CD8-positive, alpha-beta memory T cell (primary cell): Measurements from ENCODE around the gene PDIK1L. TPM values are rescaled to one million over a fixed set of nuclear protein-coding genes. Genes with fewer than 3 reads are reported as not detected.

Experiments
- CTCF ChIA-PET: fragments of 350-600 bp; sonication (Branson Sonifier 250); formaldehyde crosslinking; loops from one replicate; lab custom pipeline; 2021; ENCODE audit warnings: antibody characterized with exemption; lab: Charles Lee
- POLR2A ChIA-PET: fragments of 350-600 bp; sonication (Branson Sonifier 250); formaldehyde crosslinking; loops from one replicate; lab custom pipeline; 2021; ENCODE audit warnings: antibody characterized with exemption; lab: Charles Lee
- DNase-seq, 5 donors: peaks; one replicate each; pipeline versions ENCODE4 v3.0.0 to v3.0.0-alpha.2; 2020 to 2022; ENCODE audit warnings: mixed read lengths in 1 of 5
- H3K27ac ChIP-seq: one replicate; pipeline ENCODE4 v1.7.0; 2013; ENCODE audit warnings: low read depth, mild to moderate bottlenecking, low read length, moderate library complexity
- H3K27me3 ChIP-seq: 2 replicates; pipeline ENCODE4 v1.7.0; 2013; ENCODE audit warnings: low read length, mild to moderate bottlenecking; ENCODE audit not compliant: insufficient read depth, poor library complexity, severe bottlenecking
- H3K36me3 ChIP-seq: 2 replicates; pipeline ENCODE4 v1.7.0; 2013; ENCODE audit warnings: mild to moderate bottlenecking, low read length, moderate library complexity; ENCODE audit not compliant: insufficient read depth
- H3K4me1 ChIP-seq: 2 replicates; pipeline ENCODE4 v1.7.0; 2013; ENCODE audit warnings: mild to moderate bottlenecking, low read length, moderate library complexity; ENCODE audit not compliant: insufficient read depth
- H3K4me3 ChIP-seq: 2 replicates; pipeline ENCODE4 v1.7.0; 2013; ENCODE audit warnings: mild to moderate bottlenecking, low read length
- H3K9me3 ChIP-seq: 2 replicates; pipeline ENCODE4 v1.7.0; 2013; ENCODE audit warnings: mild to moderate bottlenecking, low read length
- H3K27ac Mint-ChIP-seq, 8 donors: one replicate each; pipeline ENCODE4 v1.8.0; 2020 to 2021; ENCODE audit warnings: mixed read lengths in 8 of 8, mild to moderate bottlenecking in 6 of 8, inconsistent platforms in 3 of 8, moderate library complexity in 3 of 8
- H3K27me3 Mint-ChIP-seq, 2 donors: one replicate each; pipeline ENCODE4 v1.8.0; 2020 to 2021; ENCODE audit warnings: mixed read lengths in 2 of 2, mild to moderate bottlenecking in 1 of 2, moderate library complexity in 1 of 2
- H3K36me3 Mint-ChIP-seq, 3 donors: one replicate each; pipeline ENCODE4 v1.8.0; 2020 to 2021; ENCODE audit warnings: mixed read lengths in 3 of 3, inconsistent platforms in 1 of 3, mild to moderate bottlenecking in 1 of 3
- H3K4me1 Mint-ChIP-seq, 3 donors: one replicate each; pipeline ENCODE4 v1.8.0; 2020 to 2021; ENCODE audit warnings: mixed read lengths in 3 of 3, inconsistent platforms in 1 of 3, mild to moderate bottlenecking in 1 of 3
- H3K4me3 Mint-ChIP-seq, 7 donors: one replicate each; pipeline ENCODE4 v1.8.0; 2020 to 2021; ENCODE audit warnings: mixed read lengths in 7 of 7, mild to moderate bottlenecking in 6 of 7, moderate library complexity in 4 of 7, inconsistent platforms in 2 of 7
- H3K9me3 Mint-ChIP-seq, 5 donors: one replicate each; pipeline ENCODE4 v1.8.0; 2020 to 2022; ENCODE audit warnings: mixed read lengths in 5 of 5, mild to moderate bottlenecking in 3 of 5, moderate library complexity in 2 of 5, inconsistent platforms in 1 of 5
- polyA plus RNA-seq: library from polyadenylated mRNA; unstranded; fragments of 300-500 nt; fragmentation: Illumina TruSeq; gene quantifications from one replicate; pipeline ENCODE4 v1.2.3, GENCODE V29; 2021
- total RNA-seq, 2 experiments: library from RNA; stranded (reverse); gene quantifications; one replicate each; pipeline ENCODE4 v1.2.3, GENCODE V29; 2021

PDIK1L gene
- total and polyA plus RNA-seq, 3 experiments from 2014 or later = 4.2 to 14.6 (median 14.5) TPM

- H3K4me1 ChIP-seq = peaks cover 17% of the 10 kb centered on the region
- peak within 1 kb of the TSS; percentile 86 for H3K27ac ChIP-seq
- Mint-ChIP-seq H3K4me1 (peaks cover 12 to 25% (median 21%) of the 10 kb centered on the region in 3 donors), H3K4me3 (peak within 1 kb of the TSS; percentile 86 to 95 (median 88)), H3K27me3 (no peaks in the 10 kb centered on the region), H3K36me3 (peaks cover 0 to 6% (median 0%) of the 10 kb centered on the region in 3 donors), H3K9me3 (no peaks in the 10 kb centered on the region), H3K27ac (peak within 1 kb of the TSS in 2 of 8 donors; percentile 51 to 60)
- H3K36me3 ChIP-seq = no peaks in the 10 kb centered on the region
- H3K4me3 ChIP-seq = peak within 1 kb of the TSS; percentile 68
- H3K9me3 ChIP-seq = no peaks in the 10 kb centered on the region
- no peaks in the 10 kb centered on the region for H3K27me3 ChIP-seq
- ChIA-PET CTCF (interaction anchor here (0.7 to 8.2 kb wide), 7 partner anchors 27 to 246 kb away, joined by 3 to 87 read pairs (median 4); partner anchors contain the start of gene CEP85), POLR2A (interaction anchor here (0.7 kb wide), 1 partner anchor 405 kb away, joined by 4 read pairs; no protein-coding TSS in a partner anchor)
- no peak for DNase-seq
These were observed 59.8 kb downstream of the PDIK1L start, which contains the start of gene ZNF593OS for GRCh38 chr1:26171084-26172072. TSS of gene ZNF593OS (minus strand) at chr1:26171832. CDS start at chr1:26171661, 171 bp downstream.

Other genes with a start within 250 kb of the PDIK1L start
- gene PAQR7, start 236.1 kb upstream of the PDIK1L start, total RNA-seq = 1 to 10 TPM; 7.9 to 8.1 TPM
- gene PAQR7, start 236.1 kb upstream of the PDIK1L start, polyA plus RNA-seq = 0.09 TPM
- gene STMN1, start 205.4 kb upstream of the PDIK1L start, total RNA-seq = 100 to 1,000 TPM; 306 to 325 TPM
- gene STMN1, start 205.4 kb upstream of the PDIK1L start, polyA plus RNA-seq = 88.7 TPM
- 10 to 100 TPM; 11.8 to 12.1 TPM for gene PAFAH2, start 113.8 kb upstream of the PDIK1L start, total RNA-seq
- 28.6 TPM for gene PAFAH2, start 113.8 kb upstream of the PDIK1L start, polyA plus RNA-seq
- not detected for gene EXTL1, start 90.0 kb upstream of the PDIK1L start, total RNA-seq
- gene EXTL1, start 90.0 kb upstream of the PDIK1L start, polyA plus RNA-seq = not detected
- not detected for gene SLC30A2, start 65.7 kb upstream of the PDIK1L start, total RNA-seq
- gene SLC30A2, start 65.7 kb upstream of the PDIK1L start, polyA plus RNA-seq = not detected
- gene TRIM63, start 44.2 kb upstream of the PDIK1L start, total RNA-seq = not detected
- gene TRIM63, start 44.2 kb upstream of the PDIK1L start, polyA plus RNA-seq = not detected
- not detected for gene FAM110D, start 47.3 kb downstream of the PDIK1L start, total RNA-seq
- not detected for gene FAM110D, start 47.3 kb downstream of the PDIK1L start, polyA plus RNA-seq
- gene C1orf232, start 57.1 kb downstream of the PDIK1L start, total RNA-seq = not detected
- not detected for gene C1orf232, start 57.1 kb downstream of the PDIK1L start, polyA plus RNA-seq
- gene ZNF593, start 58.1 kb downstream of the PDIK1L start, total RNA-seq = 10 to 100 TPM; 86.4 to 87.9 TPM
- 26.2 TPM for gene ZNF593, start 58.1 kb downstream of the PDIK1L start, polyA plus RNA-seq
- not detected for gene ZNF593OS, start 60.0 kb downstream of the PDIK1L start, total RNA-seq
- gene ZNF593OS, start 60.0 kb downstream of the PDIK1L start, polyA plus RNA-seq = 0.85 TPM
- under 1 TPM; 0.37 to 0.86 TPM for gene CNKSR1, start 65.7 kb downstream of the PDIK1L start, total RNA-seq
- not detected for gene CNKSR1, start 65.7 kb downstream of the PDIK1L start, polyA plus RNA-seq
- not detected for gene CATSPER4, start 78.8 kb downstream of the PDIK1L start, total RNA-seq
- gene CATSPER4, start 78.8 kb downstream of the PDIK1L start, polyA plus RNA-seq = not detected
- gene CEP85, start 122.4 kb downstream of the PDIK1L start, total RNA-seq = 10 to 100 TPM; 28.8 to 29.7 TPM
- gene CEP85, start 122.4 kb downstream of the PDIK1L start, polyA plus RNA-seq = 7.7 TPM
- 100 to 1,000 TPM; 447 to 472 TPM for gene SH3BGRL3, start 168.3 kb downstream of the PDIK1L start, total RNA-seq
- gene SH3BGRL3, start 168.3 kb downstream of the PDIK1L start, polyA plus RNA-seq = 1,786 TPM
- gene UBXN11, start 194.8 kb downstream of the PDIK1L start, total RNA-seq = 10 to 100 TPM; 35.2 to 35.8 TPM
- gene UBXN11, start 194.8 kb downstream of the PDIK1L start, polyA plus RNA-seq = 14.3 TPM
- 100 to 1,000 TPM; 355 to 388 TPM for gene CD52, start 206.1 kb downstream of the PDIK1L start, total RNA-seq
- gene CD52, start 206.1 kb downstream of the PDIK1L start, polyA plus RNA-seq = 7,622 TPM
- 1 to 10 TPM in 1 of 2 experiments, under 1 TPM in 1; 0.85 to 1.3 TPM for gene CRYBG2, start 242.3 kb downstream of the PDIK1L start, total RNA-seq
- 1.9 TPM for gene CRYBG2, start 242.3 kb downstream of the PDIK1L start, polyA plus RNA-seq